SK-N-MC (cell line): ENCODE results near the gene ZNF473.

Experiments used
- DNase-seq: peaks from one replicate; pipeline ENCODE4 v3.0.0-alpha.2; 2011; ENCODE audit warnings: low read depth, low spot score
- H3K27ac ChIP-seq: fragments of 200-600 bp; sonication (generic); 2 replicates; pipeline ENCODE4 v1.5.1; 2016; ENCODE audit warnings: mixed run types
- H3K36me3 ChIP-seq: fragments of 200-600 bp; sonication (generic); 2 replicates; pipeline ENCODE4 v1.6.1; 2017; ENCODE audit warnings: antibody characterized with exemption, low read length, mixed read lengths; ENCODE audit not compliant: insufficient read depth
- H3K4me3 ChIP-seq: fragments of 200-600 bp; sonication (generic); 2 replicates; pipeline ENCODE4 v1.5.1; 2016
- H3K9ac ChIP-seq: fragments of 200-600 bp; sonication (generic); 2 replicates; pipeline ENCODE4 v1.8.0; 2017; ENCODE audit warnings: mixed run types, mixed read lengths; ENCODE audit not compliant: insufficient read length
- H3K9me3 ChIP-seq: fragments of 200-600 bp; sonication (generic); 2 replicates; pipeline ENCODE4 v1.6.1; 2017; ENCODE audit warnings: low read depth, mild to moderate bottlenecking, antibody characterized with exemption, low read length, moderate library complexity, mixed read lengths
- EZH2 ChIP-seq: fragments of 200-600 bp; sonication (generic); IDR thresholded peaks from one replicate; pipeline ENCODE4 v1.6.1; 2017; ENCODE audit warnings: antibody characterized with exemption
- FOXP2 ChIP-seq: optimal IDR thresholded peaks from 2 replicates; pipeline ENCODE3; 2011; ENCODE audit warnings: mild to moderate bottlenecking, moderate library complexity; ENCODE audit not compliant: insufficient read depth; ENCODE audit errors: extremely low read length, control extremely low read depth
- POLR2AphosphoS5 ChIP-seq: IDR thresholded peaks from 2 replicates; pipeline ENCODE4 v1.6.1; 2012; ENCODE audit warnings: mild to moderate bottlenecking, low read depth, low read length, borderline replicate concordance

ZNF473 gene

GRCh38 chr19:50025794-50026549, at the start of gene ZNF473:
Gene ZNF473, plus strand, starts transcription at chr19:50026005. Its CDS starts 5,078 bp downstream, at chr19:50031083.
- peak within 1 kb of the TSS; percentile 99 for H3K4me3 ChIP-seq
- TF ChIP-seq POLR2AphosphoS5: peak; percentile 92
- peak; percentile 90 for TF ChIP-seq FOXP2
- TF ChIP-seq EZH2: no peak
- H3K9ac ChIP-seq: peak within 1 kb of the TSS; percentile 91
- no peak for DNase-seq
- peaks cover 36% of the 10 kb centered on the region for H3K36me3 ChIP-seq
- H3K9me3 ChIP-seq: no peaks in the 10 kb centered on the region
- H3K27ac ChIP-seq: peak within 1 kb of the TSS; percentile 58

DNA sequence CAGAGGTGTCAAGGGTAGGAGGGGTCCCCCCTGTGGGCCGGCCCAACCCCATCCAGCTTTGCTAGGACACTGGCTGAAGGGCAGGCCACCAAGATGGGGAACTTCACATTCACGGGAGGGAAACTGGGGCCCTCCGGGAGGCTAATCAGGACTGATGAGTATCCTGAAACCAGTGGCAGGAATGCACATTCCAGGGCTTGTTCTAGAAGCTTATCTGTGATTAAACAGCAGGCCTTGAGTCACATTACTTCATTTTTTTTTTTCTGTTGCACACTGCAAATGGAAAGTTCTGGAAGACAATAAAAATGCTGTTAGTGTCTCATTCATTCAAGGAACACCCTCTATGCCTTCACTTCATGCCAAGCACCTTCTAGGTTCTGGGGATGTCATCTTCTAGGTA, 49.3 kb upstream of the ZNF473 start:
- no peak overlapping the region for H3K9ac ChIP-seq
- H3K9me3 ChIP-seq: no peaks in the 10 kb centered on the region
- no peak for DNase-seq
- H3K36me3 ChIP-seq: no peaks in the 10 kb centered on the region
- H3K27ac ChIP-seq: no peak overlapping the region
- H3K4me3 ChIP-seq: no peak overlapping the region
- TF ChIP-seq EZH2: no peak
- no peak for TF ChIP-seq POLR2AphosphoS5
- TF ChIP-seq FOXP2: no peak

DNA sequence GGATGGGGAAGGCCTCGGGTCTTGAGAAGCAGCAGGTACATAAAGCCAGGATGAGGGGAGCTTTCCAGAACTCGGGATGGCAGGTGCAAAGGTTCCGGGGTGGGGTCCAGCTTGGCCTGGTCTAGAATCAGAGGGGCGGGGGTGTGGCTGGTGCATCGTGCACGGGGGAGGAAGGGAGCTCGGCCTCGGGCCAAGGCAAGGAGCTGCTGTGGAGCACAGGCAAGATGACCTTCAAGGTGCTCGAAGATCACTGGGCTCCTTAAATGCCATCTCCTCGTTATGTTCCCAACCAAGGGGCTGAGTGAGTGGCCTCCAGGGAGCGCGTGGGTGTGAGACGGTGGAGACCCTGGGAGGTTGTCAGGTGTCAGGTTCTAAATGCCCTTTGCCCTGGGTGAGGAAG, 48.7 kb upstream of the ZNF473 start:
- no peak overlapping the region for H3K27ac ChIP-seq
- no peak overlapping the region for H3K4me3 ChIP-seq
- H3K9me3 ChIP-seq: no peaks in the 10 kb centered on the region
- no peak for DNase-seq
- TF ChIP-seq FOXP2 (no peak), EZH2 (no peak), POLR2AphosphoS5 (no peak)
- no peaks in the 10 kb centered on the region for H3K36me3 ChIP-seq
- no peak overlapping the region for H3K9ac ChIP-seq

GRCh38 chr19:49977881-49978280, 47.9 kb upstream of the ZNF473 start:
- Histone ChIP-seq H3K9me3 (no peaks in the 10 kb centered on the region), H3K27ac (no peak overlapping the region), H3K4me3 (no peak overlapping the region), H3K9ac (no peak overlapping the region), H3K36me3 (no peaks in the 10 kb centered on the region)
- TF ChIP-seq POLR2AphosphoS5: no peak
- no peak for TF ChIP-seq FOXP2
- no peak for TF ChIP-seq EZH2
- no peak for DNase-seq

GRCh38 chr19:49978324-49978723, 47.5 kb upstream of the ZNF473 start:
- Histone ChIP-seq H3K9ac (no peak overlapping the region), H3K9me3 (no peaks in the 10 kb centered on the region)

DNA sequence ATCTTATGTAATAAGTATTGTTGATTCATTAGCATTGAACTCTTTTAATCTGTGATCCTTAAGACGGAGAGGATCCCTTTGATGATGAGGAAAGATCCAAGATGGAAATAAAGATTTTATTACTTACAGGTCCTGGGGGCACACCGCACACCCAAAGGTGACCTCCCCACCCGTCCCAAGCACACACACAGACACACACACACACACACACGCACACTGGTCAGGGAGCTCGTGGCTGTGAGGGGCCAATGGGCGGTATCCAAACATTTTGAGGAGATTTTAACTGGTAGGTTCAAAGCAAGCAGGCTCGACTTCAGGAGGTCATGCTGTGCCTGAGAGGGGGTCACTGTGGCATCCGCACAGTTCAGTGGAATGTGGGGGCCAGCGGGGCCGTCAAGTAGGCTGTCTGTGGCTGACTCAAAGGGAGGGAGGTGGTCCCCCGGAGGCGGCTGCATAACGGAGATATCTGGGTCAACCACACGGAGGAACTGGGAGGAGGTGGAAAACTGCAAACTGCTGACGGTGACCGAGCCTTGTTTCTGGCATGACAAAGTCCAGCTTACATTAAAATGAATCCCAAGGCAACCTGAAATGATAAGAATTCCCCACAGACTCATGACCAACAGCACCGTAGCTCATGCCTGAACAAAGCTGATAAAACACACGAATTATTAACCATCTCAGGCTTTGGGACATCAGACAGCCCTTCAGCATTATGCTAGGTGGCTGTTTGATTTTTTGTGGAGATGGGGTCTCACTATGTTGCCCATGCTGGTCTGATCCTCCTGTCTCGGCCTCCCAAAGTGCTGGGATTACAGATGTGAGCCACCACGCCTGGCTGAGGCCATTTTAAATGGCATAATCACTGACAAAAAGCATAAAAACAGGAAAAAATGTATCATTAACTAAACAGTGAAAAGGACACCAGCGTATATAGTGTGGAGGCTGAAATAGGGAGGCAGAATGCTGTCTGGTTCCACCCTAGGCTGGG, 43.9 kb upstream of the ZNF473 start:
- Histone ChIP-seq H3K27ac (no peak overlapping the region), H3K36me3 (no peaks in the 10 kb centered on the region), H3K4me3 (no peak overlapping the region), H3K9me3 (no peaks in the 10 kb centered on the region), H3K9ac (no peak overlapping the region)
- DNase-seq: no peak
- TF ChIP-seq EZH2 (no peak), FOXP2 (no peak), POLR2AphosphoS5 (no peak)

More at GRCh38 chr19:49978324-49978723, 47.5 kb upstream of the ZNF473 start:
- no peak for DNase-seq
- H3K36me3 ChIP-seq: no peaks in the 10 kb centered on the region
- no peak overlapping the region for H3K4me3 ChIP-seq
- no peak overlapping the region for H3K27ac ChIP-seq
- no peak for TF ChIP-seq FOXP2
- TF ChIP-seq POLR2AphosphoS5: no peak
- TF ChIP-seq EZH2: no peak

DNA sequence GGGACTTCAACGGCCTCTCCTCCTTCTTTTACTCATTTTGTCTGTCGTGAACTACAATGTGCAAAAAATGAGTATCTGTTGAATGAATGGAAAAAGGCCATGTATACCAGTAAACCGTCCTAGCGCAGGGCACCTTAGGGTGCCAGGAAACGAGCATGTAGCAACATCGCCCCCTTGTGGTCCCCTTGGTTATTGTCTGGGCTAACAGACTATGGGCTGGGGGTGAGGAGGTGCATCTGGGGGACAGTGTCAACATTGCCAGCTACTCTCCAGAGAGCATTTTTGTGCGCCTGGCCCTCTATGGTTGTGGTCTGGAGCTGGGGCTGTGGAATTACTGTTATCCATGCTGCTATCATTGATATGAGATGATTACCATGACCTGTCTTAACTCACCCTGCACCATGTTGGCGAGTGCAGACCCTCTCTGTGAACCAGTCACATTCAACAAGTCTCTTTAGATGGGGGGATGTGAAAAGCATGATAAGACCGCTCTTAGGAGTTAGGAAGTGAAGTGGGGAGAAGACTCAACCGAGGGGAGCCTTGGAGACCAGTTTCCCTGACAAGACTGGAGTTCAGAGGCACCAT, 42.1 kb upstream of the ZNF473 start:
- Histone ChIP-seq H3K9ac (no peak overlapping the region), H3K36me3 (no peaks in the 10 kb centered on the region), H3K27ac (no peak overlapping the region), H3K9me3 (no peaks in the 10 kb centered on the region), H3K4me3 (no peak overlapping the region)
- TF ChIP-seq FOXP2 (no peak), POLR2AphosphoS5 (no peak; the same call in 1 of the 2 replicates), EZH2 (no peak)
- no peak for DNase-seq

GRCh38 chr19:49984491-49984890, 41.3 kb upstream of the ZNF473 start:
- no peak overlapping the region for H3K9ac ChIP-seq
- H3K9me3 ChIP-seq: no peaks in the 10 kb centered on the region
- H3K36me3 ChIP-seq: no peaks in the 10 kb centered on the region
- TF ChIP-seq POLR2AphosphoS5: no peak
- no peak overlapping the region for H3K4me3 ChIP-seq
- no peak overlapping the region for H3K27ac ChIP-seq
- no peak for DNase-seq
